Fibroblast of peridontal ligament (primary cell): ENCODE results near the gene SLC44A3.

ENCODE experiments used
- DNase-seq: peaks from one replicate; pipeline ENCODE4 v3.0.0-alpha.2; 2010; ENCODE audit errors: extremely low read depth

SLC44A3 gene

DNA sequence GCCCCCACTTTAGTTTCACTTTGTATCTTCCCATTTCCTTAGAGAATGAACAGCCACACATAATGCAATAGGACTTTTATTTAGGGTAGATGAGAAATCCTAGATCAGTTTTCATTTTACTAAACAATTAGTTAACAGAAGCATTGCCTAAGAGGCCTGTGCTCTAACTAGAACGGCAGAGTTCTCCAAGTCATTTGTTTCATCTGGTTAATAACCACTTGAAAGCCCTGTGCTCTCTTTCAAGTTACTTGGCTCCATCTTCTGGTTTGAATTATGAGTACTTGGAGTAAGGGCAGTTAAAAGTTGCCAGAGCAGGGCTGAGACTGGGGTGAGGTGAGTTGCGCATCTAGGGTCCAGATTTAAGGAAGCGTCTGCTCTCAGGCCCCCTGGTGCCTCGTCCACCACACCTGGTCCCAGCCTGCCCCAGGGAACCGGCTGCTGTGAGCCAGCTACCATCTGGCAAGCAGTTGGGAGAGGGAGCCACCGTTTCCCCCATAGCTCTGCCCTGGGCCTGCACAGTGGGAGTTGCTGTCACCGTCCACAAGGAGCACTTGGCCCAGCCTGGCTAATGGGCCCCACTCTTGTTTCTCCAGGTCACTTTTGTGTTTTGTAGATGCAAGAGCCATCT is 18.1 kb upstream of the SLC44A3 start:
- peak; percentile 93 for DNase-seq

- DNase-seq, result no peak
Observed at GRCh38 chr1:94803106-94803505, 17.1 kb upstream of the SLC44A3 start.

GRCh38 chr1:94803517-94804441 is 16.4 kb upstream of the SLC44A3 start:
- DNase-seq, result no peak

GRCh38 chr1:94804442-94804837 is 15.7 kb upstream of the SLC44A3 start:
- no peak for DNase-seq

DNA sequence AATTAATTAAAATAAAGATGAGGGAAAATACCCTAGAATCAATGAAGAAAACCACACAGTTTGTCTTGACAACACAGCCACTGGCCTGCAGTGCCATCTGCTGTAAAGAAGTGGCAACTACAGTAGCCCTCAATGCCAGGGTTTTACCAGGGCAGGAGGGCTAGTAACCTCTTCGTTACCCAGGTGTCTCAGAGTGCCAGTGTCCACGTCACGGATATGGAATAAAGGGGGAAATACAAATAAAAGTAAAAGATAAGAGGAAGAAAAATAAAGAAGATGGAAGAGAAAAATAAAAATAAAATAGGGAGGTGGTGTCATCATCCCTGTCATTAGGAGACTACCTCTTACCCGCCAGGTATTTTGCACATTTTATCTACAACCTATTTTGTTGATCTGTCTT is 14.2 kb upstream of the SLC44A3 start:
- peak; percentile 65 for DNase-seq

DNA sequence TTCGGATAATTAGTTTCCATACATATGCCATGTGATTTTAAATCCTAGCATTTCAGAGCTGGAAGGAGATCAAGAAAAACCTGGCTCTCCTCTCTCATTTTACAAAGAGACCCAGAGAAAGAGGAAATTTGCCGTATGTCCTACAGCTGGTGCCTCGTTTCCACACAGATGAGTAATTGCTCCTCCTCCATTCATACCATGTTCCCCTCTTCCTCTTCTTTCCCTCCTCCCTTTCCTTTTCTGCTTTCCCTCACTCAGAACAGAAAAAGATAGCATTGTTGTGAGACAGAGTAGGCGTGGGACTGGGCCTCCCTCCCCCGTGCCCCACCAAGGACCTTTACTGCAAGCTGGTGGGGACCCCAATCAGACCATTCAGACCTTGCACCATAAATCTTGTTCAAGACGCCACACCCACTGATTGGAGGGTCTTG is 13.7 kb upstream of the SLC44A3 start:
- peak; percentile 55 for DNase-seq

DNA sequence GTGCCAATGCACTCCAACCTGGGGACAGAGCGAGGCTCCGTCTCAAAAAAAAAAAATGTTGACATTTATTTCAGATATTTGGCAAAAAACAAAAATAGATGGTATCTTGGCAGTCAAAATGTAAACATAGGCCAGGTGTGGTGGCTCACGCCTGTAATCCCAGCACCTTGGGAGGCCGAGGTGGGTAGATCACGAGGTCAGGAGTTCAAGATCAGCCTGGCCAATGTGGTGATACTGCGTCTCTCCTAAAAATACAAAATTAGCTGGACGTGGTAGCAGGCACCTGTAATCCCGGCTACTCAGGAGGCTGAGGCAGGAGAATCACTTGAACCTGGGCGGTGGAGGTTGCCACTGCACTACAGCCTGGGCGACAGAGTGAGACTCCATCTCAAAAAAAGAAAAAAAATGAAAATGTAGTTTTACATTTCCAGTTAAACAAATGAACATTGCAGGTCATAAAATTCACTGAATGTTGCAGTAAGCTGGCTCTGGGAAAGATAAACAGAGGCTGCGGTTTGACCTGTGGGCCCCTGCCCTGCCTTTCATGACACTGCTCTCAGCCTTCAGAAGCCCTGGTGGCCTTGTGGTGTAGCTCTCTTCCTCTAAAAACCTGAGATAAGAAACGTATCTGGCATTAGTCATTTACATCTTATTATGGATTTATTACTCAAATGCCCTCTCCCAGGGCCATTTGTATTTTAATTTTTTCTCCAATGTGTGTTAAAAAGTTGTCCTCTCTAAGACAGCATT is 12.2 kb upstream of the SLC44A3 start:
- DNase-seq, result no peak

GRCh38 chr1:94808669-94809068 is 11.5 kb upstream of the SLC44A3 start:
- DNase-seq, result no peak

GRCh38 chr1:94812985-94813384 is 7.2 kb upstream of the SLC44A3 start:
- DNase-seq, result no peak

DNA sequence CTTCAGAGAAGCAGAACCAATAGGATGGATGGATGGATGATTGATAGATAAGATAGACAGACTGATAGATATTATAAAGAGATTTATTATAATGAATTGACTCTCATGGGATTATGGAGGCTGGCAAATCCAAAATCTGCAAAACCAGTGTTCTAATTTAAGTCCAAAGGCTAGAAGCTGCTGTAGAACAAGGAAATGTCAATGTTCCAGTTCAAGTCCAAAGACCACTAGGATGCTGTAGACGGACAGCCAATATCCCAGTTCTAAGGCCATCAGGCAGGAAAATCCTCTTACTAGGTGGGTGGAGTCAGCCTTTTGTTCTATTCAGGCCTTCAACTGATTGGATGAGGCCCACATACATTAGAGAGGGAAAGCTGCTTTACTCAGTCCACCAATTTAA is 4.1 kb upstream of the SLC44A3 start:
- DNase-seq, result no peak

GRCh38 chr1:94817712-94818111 is 2.4 kb upstream of the SLC44A3 start:
- no peak for DNase-seq

DNA sequence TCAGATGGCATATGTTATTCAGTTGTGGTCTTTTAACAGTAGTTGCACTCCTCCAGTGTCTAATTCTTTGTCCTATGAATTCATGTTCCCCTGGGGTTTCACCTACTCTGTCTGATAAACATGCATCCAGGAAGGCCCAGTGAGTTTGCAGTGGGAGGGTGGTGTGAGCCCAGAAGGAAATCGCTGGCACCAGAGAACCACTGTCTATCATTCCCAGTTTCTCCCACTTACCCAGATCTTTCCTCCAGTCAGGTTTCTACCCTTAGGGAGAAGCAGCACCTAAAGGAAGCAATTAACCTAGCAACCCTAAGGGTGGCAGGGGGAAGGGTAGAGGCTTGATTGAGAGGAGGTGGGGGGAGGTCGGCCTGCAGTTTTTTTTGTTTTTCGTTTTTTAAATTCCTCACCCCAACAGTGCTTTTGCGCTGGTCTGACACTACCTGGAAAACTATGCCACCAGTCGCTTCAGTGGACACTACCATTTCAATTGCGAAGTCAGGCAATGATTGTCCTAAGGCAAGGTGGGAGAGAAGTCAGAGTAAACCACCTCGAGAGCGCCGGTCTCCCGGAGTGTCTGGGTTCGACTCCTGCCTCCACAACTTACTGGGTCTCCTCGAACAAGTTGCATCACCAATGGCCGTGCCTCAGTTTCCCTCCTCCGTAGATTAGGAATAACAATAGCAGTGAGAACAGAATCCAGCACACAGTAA is 766 bp upstream of the SLC44A3 start:
- no peak for DNase-seq

GRCh38 chr1:94820936-94821335 is 779 bp downstream of the SLC44A3 start:
- no peak for DNase-seq

GRCh38 chr1:94821636-94822305 is 1.6 kb downstream of the SLC44A3 start:
- DNase-seq, result no peak

DNA sequence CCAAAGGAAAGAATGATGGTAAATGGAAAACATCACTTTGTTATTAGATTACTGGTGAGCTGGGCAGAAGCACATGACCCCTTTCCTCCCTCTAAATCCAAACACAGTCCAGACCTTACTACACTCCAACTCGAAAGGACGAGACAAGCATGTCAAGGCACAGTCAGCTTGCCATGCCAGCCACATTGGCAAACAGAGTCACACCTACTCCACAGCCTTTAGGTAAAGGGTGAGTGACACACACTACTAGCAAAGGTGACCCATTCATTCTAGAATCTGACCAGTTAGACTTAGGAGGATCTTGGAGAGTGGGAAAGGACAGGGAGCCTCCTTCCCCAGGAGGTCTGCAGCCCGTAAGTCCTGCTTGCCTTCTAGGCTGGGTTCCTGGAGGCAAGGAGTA is 3.0 kb downstream of the SLC44A3 start:
- no peak for DNase-seq

DNA sequence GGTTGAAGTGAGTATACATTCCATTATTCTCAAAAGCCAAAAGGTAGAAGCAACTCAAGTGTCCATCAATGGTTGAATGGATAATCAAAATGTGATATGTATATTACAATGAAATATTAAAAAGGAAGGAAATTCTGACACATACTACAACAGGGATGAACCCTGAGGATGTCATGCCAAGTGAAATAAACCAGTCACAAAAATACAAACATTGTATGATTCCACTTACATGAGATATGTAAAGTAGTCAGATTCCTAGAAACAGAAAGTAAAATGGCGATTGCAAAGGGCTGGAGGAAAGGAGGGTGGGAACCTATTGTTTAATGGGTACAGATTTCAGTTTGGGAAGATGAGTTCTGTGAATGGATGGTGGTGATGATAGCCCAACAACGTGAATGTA is 5.8 kb downstream of the SLC44A3 start:
- DNase-seq, result no peak

- no peak for DNase-seq
Observed at GRCh38 chr1:94827434-94827833, 7.3 kb downstream of the SLC44A3 start.

DNA sequence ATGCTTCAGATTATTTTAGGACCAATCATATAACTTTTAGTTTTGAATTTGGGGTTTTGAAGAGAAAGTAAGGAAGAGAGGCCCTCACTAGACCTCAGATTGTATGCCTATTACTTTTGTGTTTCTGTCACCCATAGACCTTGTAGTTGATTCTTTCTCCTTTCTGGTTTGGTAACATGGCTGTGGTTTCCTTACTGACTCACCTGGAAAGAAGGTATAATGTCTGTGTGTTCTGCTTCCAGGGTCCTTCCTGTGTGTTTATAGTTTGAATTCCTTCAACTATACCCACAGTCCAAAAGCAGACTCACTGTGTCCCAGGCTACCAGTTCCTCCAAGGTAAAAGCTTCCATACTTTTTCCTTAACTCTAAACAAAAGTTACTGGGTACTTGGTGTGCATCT is 8.1 kb downstream of the SLC44A3 start:
- no peak for DNase-seq

- no peak for DNase-seq
Observed at GRCh38 chr1:94831641-94832040, 11.5 kb downstream of the SLC44A3 start.

GRCh38 chr1:94832446-94832845 is 12.3 kb downstream of the SLC44A3 start:
- DNase-seq, result peak; percentile 65

GRCh38 chr1:94832931-94833585 is 12.9 kb downstream of the SLC44A3 start:
- no peak for DNase-seq
